HEK293 (cell line): Measurements from ENCODE around the gene RABEPK.

ENCODE experiments used
- CTCF ChIA-PET: fragments of 350-600 bp; formaldehyde crosslinking; extraction: SDS; loops from one replicate; lab custom pipeline; 2021; ENCODE audit warnings: antibody characterized with exemption; lab: Yijun Ruan, JAX
- POLR2A ChIA-PET: fragments of 300-600 bp; formaldehyde crosslinking; extraction: SDS; loops from one replicate; lab custom pipeline; 2020; ENCODE audit warnings: antibody characterized with exemption, inconsistent platforms; lab: Yijun Ruan, JAX
- H3K27ac ChIP-seq: fragments of 200-500 bp; sonication (Bioruptor generic); 2 replicates; pipeline ENCODE4 v1.5.1; 2014; ENCODE audit warnings: low read depth, low read length, control low read depth, inconsistent platforms; ENCODE audit errors: extremely low read depth
- H3K36me3 ChIP-seq, 2 experiments: fragments of 200-500 bp in 1 of 2; sonication (Bioruptor generic) in 1 of 2; 1 replicate in 1 of 2; 2 replicates in 1 of 2; pipeline ENCODE4 v1.5.1; 2014 to 2017; ENCODE audit warnings: inconsistent platforms in 2 of 2, low read length in 2 of 2; ENCODE audit not compliant: control insufficient read depth in 2 of 2, insufficient read depth in 1 of 2
- H3K4me1 ChIP-seq: fragments of 200-500 bp; sonication (Bioruptor generic); 2 replicates; pipeline ENCODE4 v1.5.1; 2014; ENCODE audit warnings: mild to moderate bottlenecking, low read length, inconsistent platforms; ENCODE audit not compliant: control insufficient read depth, insufficient read depth
- H3K4me3 ChIP-seq: 2 replicates; pipeline ENCODE4 v1.5.1; 2011; ENCODE audit warnings: low read depth, mild to moderate bottlenecking, control low read depth, low read length, moderate library complexity
- H3K9me3 ChIP-seq: fragments of 200-500 bp; sonication (Bioruptor generic); 2 replicates; pipeline ENCODE4 v1.5.1; 2014; ENCODE audit warnings: low read depth, low read length, inconsistent platforms; ENCODE audit not compliant: control insufficient read depth, insufficient read depth
- BCL11A ChIP-seq: fragments of 450-650 bp; formaldehyde crosslinking; IDR thresholded peaks from 2 replicates; pipeline ENCODE4 v1.5.1; 2016; ENCODE audit warnings: low read depth, missing biosample characterization, missing genetic modification characterization
- GLI2 ChIP-seq: fragments of 450-650 bp; formaldehyde crosslinking; IDR thresholded peaks from 2 replicates; pipeline ENCODE4; 2017; ENCODE audit warnings: missing biosample characterization, missing genetic modification characterization, low read depth, borderline replicate concordance
- HIC1 ChIP-seq: fragments of 450-650 bp; formaldehyde crosslinking; IDR thresholded peaks from 2 replicates; pipeline ENCODE4 v1.5.1; 2016; ENCODE audit warnings: missing biosample characterization, missing genetic modification characterization
- IKZF3 ChIP-seq: fragments of 450-650 bp; IDR thresholded peaks from 2 replicates; pipeline ENCODE4 v1.5.0; 2018; ENCODE audit warnings: missing biosample characterization, mild to moderate bottlenecking, missing genetic modification characterization, moderate library complexity
- KLF17 ChIP-seq: fragments of 450-650 bp; formaldehyde crosslinking; IDR thresholded peaks from 2 replicates; pipeline ENCODE4 v1.5.1; 2016; ENCODE audit warnings: missing biosample characterization, missing genetic modification characterization
- KLF8 ChIP-seq: fragments of 450-650 bp; formaldehyde crosslinking; IDR thresholded peaks from 2 replicates; pipeline ENCODE4 v1.5.1; 2016; ENCODE audit warnings: missing biosample characterization, missing genetic modification characterization
- OSR2 ChIP-seq: fragments of 450-650 bp; formaldehyde crosslinking; IDR thresholded peaks from 2 replicates; pipeline ENCODE4 v1.5.1; 2016; ENCODE audit warnings: missing biosample characterization, missing genetic modification characterization
- TCF7L2 ChIP-seq: IDR thresholded peaks from 2 replicates; pipeline ENCODE4 v1.6.1; 2011; ENCODE audit warnings: low read depth, mild to moderate bottlenecking, inconsistent platforms, low read length, moderate library complexity, borderline replicate concordance
- TRIM28 ChIP-seq: IDR thresholded peaks from 2 replicates; pipeline ENCODE4 v1.6.1; 2011; ENCODE audit warnings: low read length, control low read depth, borderline replicate concordance
- ZBTB6 ChIP-seq: fragments of 450-650 bp; formaldehyde crosslinking; IDR thresholded peaks from 2 replicates; pipeline ENCODE4 v1.5.1; 2017; ENCODE audit warnings: missing biosample characterization, missing genetic modification characterization
- ZBTB7A ChIP-seq: fragments of 450-650 bp; formaldehyde crosslinking; IDR thresholded peaks from 2 replicates; pipeline ENCODE4 v1.5.1; 2016; ENCODE audit warnings: low read depth, missing biosample characterization, missing genetic modification characterization
- ZFP37 ChIP-seq: fragments of 450-650 bp; formaldehyde crosslinking; IDR thresholded peaks from 2 replicates; pipeline ENCODE4 v1.5.1; 2016; ENCODE audit warnings: missing biosample characterization, missing genetic modification characterization
- ZNF223 ChIP-seq: fragments of 450-650 bp; formaldehyde crosslinking; IDR thresholded peaks from 2 replicates; pipeline ENCODE4 v1.5.1; 2016; ENCODE audit warnings: missing biosample characterization, missing genetic modification characterization
- ZNF24 ChIP-seq: fragments of 450-650 bp; formaldehyde crosslinking; IDR thresholded peaks from 2 replicates; pipeline ENCODE4 v1.5.1; 2016; ENCODE audit warnings: missing biosample characterization, missing genetic modification characterization
- ZNF248 ChIP-seq: fragments of 450-650 bp; formaldehyde crosslinking; IDR thresholded peaks from 2 replicates; pipeline ENCODE4 v1.5.1; 2017; ENCODE audit warnings: missing biosample characterization, missing genetic modification characterization
- ZNF292 ChIP-seq: fragments of 450-650 bp; formaldehyde crosslinking; IDR thresholded peaks from 2 replicates; pipeline ENCODE4 v1.5.1; 2016; ENCODE audit warnings: low read depth, missing biosample characterization, missing genetic modification characterization, borderline replicate concordance
- ZNF350 ChIP-seq: fragments of 450-650 bp; formaldehyde crosslinking; IDR thresholded peaks from 2 replicates; pipeline ENCODE4 v1.5.0; 2017; ENCODE audit warnings: missing biosample characterization, mild to moderate bottlenecking, missing genetic modification characterization
- ZNF473 ChIP-seq: fragments of 450-650 bp; formaldehyde crosslinking; IDR thresholded peaks from 2 replicates; pipeline ENCODE4 v1.5.1; 2017; ENCODE audit warnings: missing biosample characterization, missing genetic modification characterization
- ZNF513 ChIP-seq: fragments of 450-650 bp; IDR thresholded peaks from 2 replicates; pipeline ENCODE4 v1.5.1; 2018; ENCODE audit warnings: missing biosample characterization, missing genetic modification characterization
- ZNF776 ChIP-seq: fragments of 450-650 bp; formaldehyde crosslinking; IDR thresholded peaks from 2 replicates; pipeline ENCODE4 v1.5.0; 2017; ENCODE audit warnings: missing biosample characterization, missing genetic modification characterization, borderline replicate concordance
- ZNF785 ChIP-seq: fragments of 450-650 bp; formaldehyde crosslinking; IDR thresholded peaks from 2 replicates; pipeline ENCODE4 v1.5.1; 2016; ENCODE audit warnings: missing biosample characterization, missing genetic modification characterization
- ZNF843 ChIP-seq: fragments of 450-650 bp; formaldehyde crosslinking; IDR thresholded peaks from 2 replicates; pipeline ENCODE4 v1.5.1; 2016; ENCODE audit warnings: missing biosample characterization, missing genetic modification characterization
- ZXDB ChIP-seq: fragments of 450-650 bp; formaldehyde crosslinking; IDR thresholded peaks from 2 replicates; pipeline ENCODE4 v1.5.1; 2016; ENCODE audit warnings: missing biosample characterization, missing genetic modification characterization
- TF ChIP-seq, protein P1 (sequence below): fragments of 450-650 bp; formaldehyde crosslinking; IDR thresholded peaks from 2 replicates; pipeline ENCODE4 v1.5.1; 2016; ENCODE audit warnings: missing biosample characterization, missing genetic modification characterization
- TF ChIP-seq, protein P2 (sequence below): fragments of 450-650 bp; IDR thresholded peaks from 2 replicates; pipeline ENCODE4 v1.5.1; 2018; ENCODE audit warnings: missing biosample characterization, mild to moderate bottlenecking, missing genetic modification characterization
- TF ChIP-seq, protein P3 (sequence below): fragments of 450-650 bp; formaldehyde crosslinking; IDR thresholded peaks from 2 replicates; pipeline ENCODE4 v1.5.1; 2016; ENCODE audit warnings: missing biosample characterization, missing genetic modification characterization

RABEPK gene

DNA sequence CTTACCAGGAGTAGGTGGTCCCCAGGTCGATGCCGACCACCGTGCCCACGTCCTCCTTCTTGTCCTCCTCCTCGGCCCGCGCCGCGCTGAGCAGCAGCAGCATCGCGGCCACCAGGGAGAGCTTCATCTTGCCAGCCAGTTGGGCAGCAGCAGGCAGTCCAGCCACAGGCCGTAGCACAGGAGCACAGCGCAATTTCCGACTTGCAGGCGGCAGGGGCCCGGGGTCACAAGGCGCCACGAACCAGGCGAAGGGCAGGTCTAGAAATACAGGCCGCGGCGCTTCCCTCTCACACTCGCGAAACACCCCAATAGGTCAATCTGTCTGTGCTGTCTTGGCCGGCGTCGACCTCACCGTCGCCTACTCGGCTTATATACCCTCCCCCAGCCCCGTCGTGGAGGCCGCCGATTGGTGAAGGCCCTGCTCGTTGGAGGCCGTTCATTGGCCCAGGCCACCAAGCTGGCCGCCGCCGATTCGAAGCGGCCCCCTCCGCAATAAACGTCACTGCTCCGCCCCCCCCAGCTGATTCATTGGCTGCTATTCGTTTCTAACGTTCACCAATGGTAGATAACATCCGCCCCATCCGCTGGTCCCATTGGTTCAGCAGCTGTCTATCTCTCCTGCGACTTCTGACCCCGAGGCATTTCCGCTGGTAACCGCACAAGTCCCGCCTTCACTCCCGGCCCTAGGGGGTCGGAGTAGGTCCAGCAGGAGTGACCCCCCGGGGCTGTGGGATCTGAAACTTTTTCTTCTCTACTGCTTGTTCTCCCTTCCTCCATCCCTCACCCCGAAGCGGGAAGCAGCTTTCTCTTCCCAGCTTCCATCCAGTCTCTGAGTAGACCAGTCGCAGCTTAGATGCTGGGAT is 40.9 kb downstream of the RABEPK start, which contains the start of gene HSPA5:
HSPA5 (minus strand) TSS at position 344 of the 863 bp plus-strand sequence; CDS start at position 127, 217 bp downstream.
- POLR2A ChIA-PET, result interaction anchor here (0.5 to 3.8 kb wide), 59 partner anchors 8 to 1610 kb away, joined by 3 to 62 read pairs (median 5); partner anchors contain the start of genes ARPC5L, GAPVD1, NR6A1 and PPP6C
- CTCF ChIA-PET, result interaction anchor here (0.6 to 1.0 kb wide), 4 partner anchors 93 to 537 kb away, joined by 3 to 4 read pairs (median 4); partner anchors contain the start of gene SCAI
- TF ChIP-seq ZNF785 (no peak), ZFP37 (tag by site-specific recombination) (no peak; the same call in 1 of the 2 replicates), IKZF3 (peak; percentile 90), OSR2 (no peak), ZXDB (tag by site-specific recombination) (peak; percentile 28), ZBTB7A (tag by site-specific recombination) (peak; percentile 58; the same call in 1 of the 2 replicates), GLI2 (tag by site-specific recombination) (no peak), ZNF24 (tag by site-specific recombination) (no peak), ZBTB6 (tag by site-specific recombination) (no peak), KLF8 (tag by site-specific recombination) (peak; percentile 44; the same call in 1 of the 2 replicates), ZNF776 (tag by site-specific recombination) (no peak), TCF7L2 (no peak), ZNF473 (tag by site-specific recombination) (no peak), ZNF223 (tag by site-specific recombination) (no peak), ZNF350 (tag by site-specific recombination) (no peak), BCL11A (tag by site-specific recombination) (no peak), KLF17 (tag by site-specific recombination) (peak; percentile 30; the same call in 1 of the 2 replicates), HIC1 (tag by site-specific recombination) (peak; percentile 66; the same call in 1 of the 2 replicates), ZNF292 (tag by site-specific recombination) (no peak), ZNF513 (no peak), ZNF843 (tag by site-specific recombination) (no peak), ZNF248 (tag by site-specific recombination) (no peak), TRIM28 (no peak; the same call in 1 of the 2 replicates)
- TF ChIP-seq, protein P1, sequence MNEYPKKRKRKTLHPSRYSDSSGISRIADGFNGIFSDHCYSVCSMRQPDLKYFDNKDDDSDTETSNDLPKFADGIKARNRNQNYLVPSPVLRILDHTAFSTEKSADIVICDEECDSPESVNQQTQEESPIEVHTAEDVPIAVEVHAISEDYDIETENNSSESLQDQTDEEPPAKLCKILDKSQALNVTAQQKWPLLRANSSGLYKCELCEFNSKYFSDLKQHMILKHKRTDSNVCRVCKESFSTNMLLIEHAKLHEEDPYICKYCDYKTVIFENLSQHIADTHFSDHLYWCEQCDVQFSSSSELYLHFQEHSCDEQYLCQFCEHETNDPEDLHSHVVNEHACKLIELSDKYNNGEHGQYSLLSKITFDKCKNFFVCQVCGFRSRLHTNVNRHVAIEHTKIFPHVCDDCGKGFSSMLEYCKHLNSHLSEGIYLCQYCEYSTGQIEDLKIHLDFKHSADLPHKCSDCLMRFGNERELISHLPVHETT (tag by site-specific recombination), result 0 out of 2 replicates have a peak, but pooled peaks have one; percentile 40
- TF ChIP-seq, protein P2, sequence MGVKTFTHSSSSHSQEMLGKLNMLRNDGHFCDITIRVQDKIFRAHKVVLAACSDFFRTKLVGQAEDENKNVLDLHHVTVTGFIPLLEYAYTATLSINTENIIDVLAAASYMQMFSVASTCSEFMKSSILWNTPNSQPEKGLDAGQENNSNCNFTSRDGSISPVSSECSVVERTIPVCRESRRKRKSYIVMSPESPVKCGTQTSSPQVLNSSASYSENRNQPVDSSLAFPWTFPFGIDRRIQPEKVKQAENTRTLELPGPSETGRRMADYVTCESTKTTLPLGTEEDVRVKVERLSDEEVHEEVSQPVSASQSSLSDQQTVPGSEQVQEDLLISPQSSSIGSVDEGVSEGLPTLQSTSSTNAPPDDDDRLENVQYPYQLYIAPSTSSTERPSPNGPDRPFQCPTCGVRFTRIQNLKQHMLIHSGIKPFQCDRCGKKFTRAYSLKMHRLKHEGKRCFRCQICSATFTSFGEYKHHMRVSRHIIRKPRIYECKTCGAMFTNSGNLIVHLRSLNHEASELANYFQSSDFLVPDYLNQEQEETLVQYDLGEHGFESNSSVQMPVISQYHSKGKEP (tag by site-specific recombination), result no peak
- TF ChIP-seq, protein P3, sequence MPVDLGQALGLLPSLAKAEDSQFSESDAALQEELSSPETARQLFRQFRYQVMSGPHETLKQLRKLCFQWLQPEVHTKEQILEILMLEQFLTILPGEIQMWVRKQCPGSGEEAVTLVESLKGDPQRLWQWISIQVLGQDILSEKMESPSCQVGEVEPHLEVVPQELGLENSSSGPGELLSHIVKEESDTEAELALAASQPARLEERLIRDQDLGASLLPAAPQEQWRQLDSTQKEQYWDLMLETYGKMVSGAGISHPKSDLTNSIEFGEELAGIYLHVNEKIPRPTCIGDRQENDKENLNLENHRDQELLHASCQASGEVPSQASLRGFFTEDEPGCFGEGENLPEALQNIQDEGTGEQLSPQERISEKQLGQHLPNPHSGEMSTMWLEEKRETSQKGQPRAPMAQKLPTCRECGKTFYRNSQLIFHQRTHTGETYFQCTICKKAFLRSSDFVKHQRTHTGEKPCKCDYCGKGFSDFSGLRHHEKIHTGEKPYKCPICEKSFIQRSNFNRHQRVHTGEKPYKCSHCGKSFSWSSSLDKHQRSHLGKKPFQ (tag by site-specific recombination), result no peak

More for the DNA sequence above, 40.9 kb downstream of the RABEPK start, which contains the start of gene HSPA5:
- H3K4me3 ChIP-seq, result peak within 1 kb of the TSS; percentile 66
- no peaks in the 10 kb centered on the region for H3K4me1 ChIP-seq
- H3K9me3 ChIP-seq, result no peaks in the 10 kb centered on the region
- H3K27ac ChIP-seq, result peak within 1 kb of the TSS; percentile 81
- peaks cover 13 to 46% of the 10 kb centered on the region in 2 experiments; a peak in 2 of 3 replicates for H3K36me3 ChIP-seq
